Measurements from ENCODE around the gene DHRS3.
"Not testable (repeated sequence)": the region's sequence is repeated elsewhere in the genome, so short reads cannot be mapped to it uniquely, and the experiment has no call there.

DHRS3 gene

DNA sequence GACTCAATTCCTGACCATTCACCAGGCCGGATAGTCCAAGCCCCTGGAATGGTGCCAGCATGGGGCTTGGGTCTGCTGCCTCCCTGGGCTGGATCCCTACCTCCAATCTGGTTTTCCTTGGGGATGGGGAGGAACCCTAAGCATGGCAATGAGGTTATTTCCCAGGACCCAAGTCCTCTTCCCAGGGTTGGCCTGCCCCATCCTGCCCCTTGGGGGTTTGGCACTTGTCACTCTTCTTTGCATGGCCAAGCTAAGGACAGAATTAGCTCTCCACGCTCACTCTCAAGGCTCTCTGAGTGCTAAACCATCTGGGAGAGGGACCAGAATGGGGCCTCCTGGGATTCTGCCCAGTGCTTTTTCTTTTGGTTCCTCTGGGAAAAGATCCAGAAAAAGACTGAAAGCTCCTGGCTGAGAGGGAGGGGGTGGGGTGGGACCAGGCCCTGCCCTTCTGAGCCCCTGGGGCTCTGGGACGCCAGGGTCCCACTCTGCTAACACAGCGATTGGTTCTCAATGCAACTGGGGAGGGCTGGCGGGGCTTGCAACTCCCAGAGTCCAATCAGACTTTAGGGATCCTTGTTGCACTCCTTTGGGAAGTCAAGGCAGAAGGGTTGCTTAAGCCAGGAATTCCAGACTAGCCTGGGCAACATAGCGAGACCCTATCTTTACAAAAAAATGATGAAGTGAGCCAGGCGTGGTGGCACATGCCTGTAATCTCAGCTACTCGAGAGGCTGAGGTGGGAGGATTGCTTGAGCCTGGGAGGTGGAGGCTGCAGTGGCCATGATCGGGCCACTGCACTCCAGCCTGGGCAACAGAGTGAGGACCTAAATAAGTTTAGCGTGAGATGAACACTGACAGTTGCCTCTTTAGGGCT, 52.7 kb downstream of the DHRS3 start:
- no peak overlapping the region for H3K4me3 ChIP-seq (ENCODE audit: low read length)
- DNase-seq (ENCODE audit: low read depth, low spot score) = no peak

DNA sequence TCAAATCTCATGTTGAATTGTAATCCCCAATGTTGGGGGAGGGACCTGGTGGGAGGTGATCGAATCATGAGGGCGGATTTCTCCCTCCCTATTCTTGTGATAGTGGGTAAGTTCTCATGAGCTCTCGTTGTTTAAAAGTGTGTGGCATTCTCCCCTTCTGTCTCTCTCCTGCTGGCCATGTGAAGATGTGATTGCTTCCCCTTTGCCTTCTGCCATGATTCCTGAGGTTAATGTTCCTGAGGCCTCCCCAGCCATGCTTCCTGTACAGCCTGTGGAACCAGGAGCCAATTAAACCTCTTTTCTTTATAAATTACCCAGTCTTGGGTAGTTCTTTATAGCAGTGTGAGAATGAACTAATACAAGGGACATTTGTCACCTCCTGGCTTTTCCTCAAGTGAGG, 53.8 kb downstream of the DHRS3 start:
- DNase-seq (ENCODE audit: low read depth, low spot score); H3K4me3 ChIP-seq (ENCODE audit: low read length): not testable (repeated sequence)

DNA sequence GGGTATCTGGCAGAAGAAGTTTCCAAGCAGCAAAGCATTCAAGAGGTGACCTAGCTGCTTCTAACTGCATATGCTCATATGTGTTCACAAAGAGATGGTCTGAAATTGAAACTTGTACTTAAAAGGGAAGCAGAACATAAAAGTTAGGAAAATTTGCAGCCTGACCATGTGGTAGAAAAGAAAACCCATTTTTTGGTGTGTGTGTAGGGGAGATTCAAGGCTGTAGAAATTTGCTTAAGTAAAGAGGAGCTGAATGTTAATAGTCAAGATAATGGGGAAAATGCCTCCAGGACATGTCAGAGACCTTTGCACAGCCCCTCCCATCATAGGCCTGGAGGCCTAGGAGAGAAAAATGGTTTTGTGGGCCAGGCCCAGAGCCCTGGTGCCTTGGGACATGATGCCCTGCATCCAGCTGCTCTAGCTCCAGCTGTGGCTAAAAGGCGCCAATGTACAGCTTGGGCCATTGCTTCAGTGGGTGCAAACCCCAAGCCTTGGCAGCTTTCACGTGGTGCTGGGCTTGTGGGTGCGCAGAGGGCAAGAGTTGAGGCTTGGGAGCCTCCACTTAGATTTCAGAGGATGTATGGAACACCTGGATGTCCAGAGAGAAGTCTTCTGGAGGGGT, 54.9 kb downstream of the DHRS3 start:
- DNase-seq (ENCODE audit: low read depth, low spot score) = no peak
- H3K4me3 ChIP-seq (ENCODE audit: low read length) = no peak overlapping the region

DNA sequence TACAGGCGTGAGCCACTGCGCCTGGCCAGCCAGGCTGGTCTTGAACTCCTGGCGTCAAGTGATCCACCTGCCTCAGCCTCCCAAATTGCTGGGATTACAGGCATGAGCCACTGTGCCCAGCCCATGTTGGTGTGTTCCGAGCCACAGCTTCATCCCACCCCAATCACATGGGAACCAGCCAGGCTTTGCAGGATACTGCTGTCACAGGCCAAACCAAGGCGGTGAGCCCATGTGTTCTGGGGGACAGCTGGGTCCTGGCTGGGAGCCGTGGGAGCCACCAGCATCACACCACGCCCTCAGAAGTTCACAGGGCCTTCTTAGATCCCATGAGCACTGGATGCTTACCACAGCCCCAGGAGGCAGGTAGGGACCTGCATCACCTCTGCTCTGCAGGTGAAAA, 56.9 kb downstream of the DHRS3 start:
- no peak overlapping the region for H3K4me3 ChIP-seq (ENCODE audit: low read length)
- DNase-seq (ENCODE audit: low read depth, low spot score) = no peak

DNA sequence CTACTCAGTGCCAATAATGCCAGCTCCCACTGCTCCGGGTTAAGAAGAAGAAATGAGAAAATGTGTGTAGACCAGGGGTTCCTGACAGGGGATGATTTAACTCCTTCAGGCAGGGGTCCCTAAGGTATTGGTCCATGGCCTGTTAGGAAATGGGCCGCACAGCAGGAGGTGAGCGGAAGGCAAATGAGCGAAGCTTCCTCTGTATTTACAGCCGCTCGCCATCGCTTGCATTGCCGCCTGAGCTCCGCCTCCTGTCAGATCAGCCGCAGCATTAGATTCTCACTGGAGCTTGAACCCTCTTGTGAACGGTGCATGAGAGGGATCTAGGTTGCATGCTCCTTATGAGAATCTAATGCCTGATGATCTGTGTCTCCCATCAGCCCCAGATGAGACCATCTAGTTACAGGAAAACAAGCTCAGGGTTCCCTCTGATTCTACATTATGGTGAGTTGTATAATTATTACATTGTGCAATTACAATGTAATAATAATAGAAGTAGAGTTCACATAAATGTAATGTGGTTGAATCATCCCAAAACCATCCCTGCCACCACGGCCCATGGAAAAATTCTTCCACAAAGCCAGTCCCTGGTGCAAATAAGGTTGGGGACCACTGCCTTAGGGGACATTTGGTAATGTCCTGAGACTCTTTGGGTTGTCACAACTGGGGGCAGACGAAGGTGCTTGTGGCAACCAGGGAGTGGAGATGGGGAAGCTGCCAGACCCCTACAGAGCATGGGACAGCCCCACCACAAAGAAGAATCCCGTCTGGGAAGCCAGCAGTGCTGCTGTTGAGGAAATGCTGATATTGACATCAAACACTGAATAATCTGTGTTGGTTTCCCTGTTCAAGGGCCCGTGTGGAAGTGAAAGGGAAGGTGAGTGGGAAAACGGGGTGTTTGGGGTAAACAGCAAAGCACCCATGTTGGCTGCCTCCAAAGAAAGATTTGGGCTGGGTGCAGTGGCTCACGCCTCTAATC, 60.8 kb downstream of the DHRS3 start:
- H3K4me3 ChIP-seq (ENCODE audit: low read length) = no peak overlapping the region
- no peak for DNase-seq (ENCODE audit: low read depth, low spot score)

DNA sequence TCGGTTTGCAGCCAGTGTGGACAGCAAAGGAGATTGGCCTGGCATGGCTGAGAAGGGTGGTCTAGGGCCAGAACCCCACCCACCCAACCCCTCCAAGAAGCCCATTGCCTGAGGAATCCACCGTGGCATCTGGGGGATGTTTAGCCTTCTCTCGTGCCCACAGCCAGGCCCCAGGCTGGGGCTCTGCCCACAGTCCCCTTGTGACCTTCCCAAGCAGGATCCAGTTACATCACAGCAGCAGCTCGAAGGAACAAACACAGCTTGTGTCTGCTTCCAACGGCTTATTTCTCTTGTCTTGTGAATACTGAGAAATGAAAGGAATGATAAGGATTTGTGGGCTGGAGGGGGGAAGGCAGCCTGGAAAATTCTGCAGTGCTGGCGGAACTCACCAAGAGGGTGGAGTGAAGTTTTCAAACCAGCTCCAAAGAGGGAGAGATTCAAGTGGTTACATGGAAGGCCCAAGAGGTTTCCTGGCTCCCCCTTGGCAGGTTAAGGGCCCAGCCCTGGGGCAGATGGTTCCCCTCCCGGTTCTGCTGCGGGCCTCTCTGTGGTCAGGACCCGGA, 61.6 kb downstream of the DHRS3 start:
- no peak for DNase-seq (ENCODE audit: low read depth, low spot score)
- no peak overlapping the region for H3K4me3 ChIP-seq (ENCODE audit: low read length)

DNA sequence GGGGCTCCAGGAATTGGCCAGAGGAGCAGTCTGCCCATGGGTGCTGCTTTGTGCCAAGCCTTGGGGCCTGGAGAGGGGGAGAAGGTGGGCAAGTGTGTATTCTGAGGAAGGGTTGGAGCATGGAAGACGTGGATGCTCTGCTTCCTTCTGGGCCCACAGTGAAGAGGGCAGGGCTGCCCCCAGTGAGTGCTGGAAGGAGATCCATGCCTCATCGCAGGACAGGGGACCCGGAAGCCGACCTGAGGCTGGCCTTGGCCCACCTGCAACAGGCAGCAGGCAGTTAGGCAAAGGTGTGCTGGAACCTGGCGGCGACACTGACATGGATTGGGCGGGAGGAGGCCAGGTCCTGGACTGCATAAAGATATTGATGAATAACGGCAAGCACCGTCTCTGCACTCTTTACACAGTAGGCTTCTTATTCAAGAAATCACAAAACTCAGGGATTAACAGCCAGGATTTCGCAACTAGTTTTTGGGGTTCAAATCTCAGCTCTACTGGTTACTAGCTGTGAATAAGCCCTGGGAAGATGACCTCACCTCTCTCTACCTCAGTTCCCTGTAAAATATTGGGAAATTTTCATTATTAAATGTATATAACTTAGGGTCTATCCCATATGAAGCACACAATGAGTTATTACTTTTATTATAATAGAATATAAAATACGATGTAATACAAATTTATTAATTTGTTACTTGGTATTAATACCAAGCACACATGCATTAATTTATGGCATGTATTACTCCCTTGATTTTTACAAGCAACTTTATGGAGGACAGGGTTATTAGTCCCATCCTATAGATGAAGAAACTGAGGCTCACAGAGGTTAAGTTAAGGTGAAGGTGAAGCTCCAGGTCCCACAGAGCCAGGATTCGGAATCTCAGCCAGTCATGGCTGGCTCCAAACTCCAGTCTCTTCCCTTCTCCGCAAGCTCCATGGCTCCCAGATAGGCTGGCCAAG, 62.3 kb downstream of the DHRS3 start:
- no peak for DNase-seq (ENCODE audit: low read depth, low spot score)
- H3K4me3 ChIP-seq (ENCODE audit: low read length) = no peak overlapping the region

DNA sequence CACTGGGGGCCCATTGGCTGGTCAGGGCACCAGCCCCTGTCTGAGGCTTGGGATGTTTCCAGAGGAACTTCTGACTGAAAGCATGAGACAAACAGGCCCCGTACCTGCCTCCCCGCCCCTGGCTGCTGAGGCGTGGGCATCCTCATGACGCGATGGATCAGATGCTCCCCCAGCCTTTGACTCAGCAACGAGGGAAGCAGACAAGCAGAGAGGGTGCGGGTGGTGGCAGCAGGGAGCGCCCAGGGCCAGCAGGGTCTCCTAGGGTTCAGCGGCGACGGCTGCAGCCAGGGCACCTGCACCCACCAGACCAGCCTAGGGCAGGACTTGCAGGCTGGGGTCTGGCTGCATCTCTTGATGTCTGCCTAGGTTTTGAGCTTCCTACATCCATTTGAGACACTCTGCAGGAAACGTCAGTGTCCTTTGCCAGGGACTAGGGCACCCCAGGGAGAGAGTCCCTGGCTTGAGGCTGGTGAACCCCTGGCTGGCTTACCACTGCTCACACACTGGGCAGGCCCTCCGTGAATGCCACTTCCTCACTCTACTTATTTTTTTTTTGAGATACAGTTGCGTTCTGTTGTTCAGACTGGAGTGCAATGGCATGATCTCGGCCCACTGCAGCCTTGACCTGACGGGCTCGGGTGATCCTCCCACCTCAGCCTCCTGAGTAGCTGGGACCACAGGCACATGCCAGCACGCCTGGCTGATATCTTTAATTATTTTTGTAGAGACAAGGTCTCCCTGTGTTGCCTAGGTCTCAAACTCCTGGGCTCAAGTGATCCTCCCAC, 63.3 kb downstream of the DHRS3 start:
- DNase-seq (ENCODE audit: low read depth, low spot score) = no peak
- no peak overlapping the region for H3K4me3 ChIP-seq (ENCODE audit: low read length)

DNA sequence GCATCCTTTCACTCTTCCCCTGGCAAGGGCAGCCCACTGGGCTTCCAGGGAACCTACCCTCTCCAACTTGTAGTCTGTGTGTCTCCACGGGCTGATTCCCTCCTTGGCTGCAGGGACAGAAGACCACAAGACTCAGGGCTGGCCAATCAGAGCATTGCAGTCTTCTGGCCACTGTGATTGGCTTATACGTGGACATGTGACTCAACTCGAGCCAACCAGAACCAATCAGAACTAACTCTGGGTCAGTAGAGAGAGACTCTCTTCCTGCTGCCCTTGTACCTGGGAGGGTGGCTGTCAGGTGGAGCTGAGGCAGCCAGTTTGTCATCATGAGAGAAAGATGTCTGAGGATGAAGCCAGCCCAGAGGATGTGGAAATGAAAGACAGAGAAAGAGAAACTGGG, 64.0 kb downstream of the DHRS3 start:
- peak; percentile 27 for DNase-seq (ENCODE audit: low read depth, low spot score)
- H3K4me3 ChIP-seq (ENCODE audit: low read length) = no peak overlapping the region

DNA sequence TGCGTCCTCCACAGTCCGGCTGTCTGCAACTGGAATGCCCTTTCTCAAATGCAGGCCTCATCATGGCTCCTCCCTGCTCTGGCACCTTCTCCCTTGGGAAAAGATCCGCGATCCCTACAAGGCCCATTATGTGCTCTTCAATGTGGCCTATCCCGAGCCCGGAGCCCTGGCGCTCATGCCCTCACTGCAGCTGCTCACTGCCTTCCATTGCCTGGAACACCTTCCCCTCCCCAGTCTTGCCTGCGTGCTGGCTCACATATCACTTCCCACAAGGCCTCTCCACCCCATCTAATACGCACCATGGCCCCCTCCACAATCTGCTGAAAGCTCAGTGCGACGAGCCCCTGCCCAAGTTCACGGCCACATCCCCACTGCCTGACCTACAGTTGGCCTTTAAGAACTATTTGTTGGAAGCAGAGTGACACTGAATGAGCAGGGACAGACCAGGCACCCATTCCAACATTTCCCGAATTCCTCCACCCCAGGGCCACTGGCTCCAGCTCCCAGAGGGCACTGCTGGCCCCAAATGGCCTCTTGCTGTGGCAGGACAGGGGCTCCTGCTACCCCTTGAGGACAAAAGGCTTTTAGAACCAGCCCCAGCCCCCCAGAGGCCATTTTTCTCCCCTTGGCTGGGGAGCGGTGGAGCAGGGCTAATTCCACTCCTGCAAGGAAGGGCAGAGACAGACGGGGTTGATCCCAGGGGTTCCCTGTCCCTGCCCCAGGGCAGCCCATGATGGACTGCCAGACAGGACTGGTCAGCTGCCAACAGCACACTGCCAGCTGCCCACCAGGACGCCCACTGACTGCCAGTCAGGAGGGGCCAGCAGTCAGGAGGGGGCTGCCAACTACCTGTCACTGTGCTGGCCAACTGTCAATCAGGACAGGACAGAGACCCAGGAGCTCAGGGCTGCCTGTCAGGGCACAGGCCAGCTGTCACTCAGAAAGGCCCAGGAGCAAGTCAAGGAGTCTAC, 64.8 kb downstream of the DHRS3 start:
- no peak for DNase-seq (ENCODE audit: low read depth, low spot score)
- no peak overlapping the region for H3K4me3 ChIP-seq (ENCODE audit: low read length)

DNA sequence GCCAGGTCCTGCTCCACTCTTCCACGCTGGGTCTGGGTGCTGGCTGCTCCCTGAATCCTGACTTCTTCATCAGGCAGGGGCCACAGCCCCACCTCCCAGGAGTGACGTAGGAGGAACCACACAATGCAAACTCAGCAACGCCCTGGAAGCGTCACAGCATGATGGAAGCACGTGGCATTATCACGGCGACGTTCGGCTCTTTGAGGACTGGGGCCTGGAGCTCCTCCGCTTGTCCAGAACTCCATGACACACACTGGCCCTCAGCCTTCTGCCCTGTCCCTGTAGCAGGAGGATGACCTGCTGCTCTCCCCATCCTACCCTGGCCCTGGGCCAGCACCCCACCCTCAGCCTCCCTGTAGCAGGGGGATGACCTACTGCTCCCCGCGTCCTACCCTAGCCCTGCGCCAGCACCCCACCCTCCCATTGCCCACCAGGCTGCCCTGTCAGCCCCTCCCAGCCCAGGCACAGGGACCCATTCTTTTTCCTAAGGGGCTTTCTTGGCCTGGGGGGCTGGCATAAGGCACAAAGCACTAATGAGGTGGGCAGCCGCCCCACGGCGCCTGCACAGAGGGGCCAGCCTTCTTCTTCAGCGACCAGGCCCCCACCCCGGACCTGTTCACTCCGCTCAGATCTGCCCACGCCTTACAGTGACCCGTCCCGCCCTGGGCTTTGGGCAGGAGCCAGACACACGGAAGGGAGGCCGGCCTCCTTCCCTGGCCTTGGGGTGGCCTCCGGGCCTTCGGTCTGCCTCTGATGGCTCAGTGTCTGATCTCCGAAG, 65.7 kb downstream of the DHRS3 start:
- H3K4me3 ChIP-seq (ENCODE audit: low read length) = no peak overlapping the region
- no peak for DNase-seq (ENCODE audit: low read depth, low spot score)

DNA sequence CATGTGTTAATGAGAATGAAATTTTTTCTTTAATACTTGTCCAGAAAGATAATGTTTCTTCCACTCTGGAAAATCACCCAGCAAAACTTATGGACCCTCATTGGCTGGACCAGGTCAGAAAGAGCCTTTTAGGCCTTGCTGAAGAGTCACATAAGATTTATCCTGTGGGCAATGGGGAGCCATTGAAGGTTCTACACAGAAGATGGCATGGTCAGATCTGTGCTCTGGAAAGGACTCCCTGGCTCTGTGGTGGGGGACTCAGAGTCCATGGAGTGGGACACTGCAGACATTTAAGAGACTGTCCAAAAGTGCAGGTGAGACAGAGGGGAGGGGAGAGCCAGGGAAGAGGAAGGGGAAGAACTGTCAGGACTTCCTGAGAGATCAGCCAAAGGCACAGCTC, 66.4 kb downstream of the DHRS3 start:
- no peak for DNase-seq (ENCODE audit: low read depth, low spot score)
- no peak overlapping the region for H3K4me3 ChIP-seq (ENCODE audit: low read length)

DNA sequence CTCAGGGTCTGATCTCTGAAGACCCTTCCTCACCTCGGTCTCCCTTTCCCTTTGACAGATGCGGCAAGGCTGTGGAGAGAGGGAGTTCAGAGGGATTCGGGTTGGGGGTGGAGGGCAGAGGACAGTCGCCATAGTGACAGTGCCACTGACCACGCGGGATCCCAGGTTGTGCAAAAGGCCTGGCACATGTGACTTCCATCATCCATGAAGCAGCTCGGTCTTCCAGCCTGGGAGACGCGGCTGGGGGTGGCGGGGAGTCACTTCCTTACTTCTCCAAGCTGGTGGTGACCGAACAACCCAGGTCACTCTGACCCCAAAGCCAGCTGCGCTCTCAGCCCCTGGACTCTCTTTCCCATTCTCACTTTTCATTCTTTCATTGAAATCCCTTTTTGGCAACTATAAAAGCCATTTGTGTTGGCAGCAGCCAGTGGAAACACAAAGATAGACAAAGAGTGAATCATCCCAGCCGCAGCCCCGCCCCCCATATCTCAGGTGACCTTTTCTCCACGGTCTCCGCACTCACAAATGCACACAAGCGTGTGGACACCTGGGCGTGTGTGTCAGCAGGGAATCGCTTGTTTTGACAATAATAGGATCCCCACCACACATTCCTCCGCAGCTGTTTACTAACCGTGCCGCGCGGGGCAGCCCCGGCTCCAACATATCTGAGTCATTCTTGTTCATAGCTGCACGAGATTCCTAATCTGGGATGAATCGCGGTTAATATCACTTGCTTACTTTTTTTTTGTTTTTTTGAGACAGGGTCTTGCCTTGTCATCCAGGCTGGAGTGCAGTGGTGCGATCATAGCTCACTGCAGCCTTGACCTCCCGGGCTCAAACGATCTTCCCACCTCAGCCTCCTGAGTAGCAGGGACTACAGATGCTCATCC, 68.3 kb downstream of the DHRS3 start:
- H3K4me3 ChIP-seq (ENCODE audit: low read length) = no peak overlapping the region
- no peak for DNase-seq (ENCODE audit: low read depth, low spot score)

DNA sequence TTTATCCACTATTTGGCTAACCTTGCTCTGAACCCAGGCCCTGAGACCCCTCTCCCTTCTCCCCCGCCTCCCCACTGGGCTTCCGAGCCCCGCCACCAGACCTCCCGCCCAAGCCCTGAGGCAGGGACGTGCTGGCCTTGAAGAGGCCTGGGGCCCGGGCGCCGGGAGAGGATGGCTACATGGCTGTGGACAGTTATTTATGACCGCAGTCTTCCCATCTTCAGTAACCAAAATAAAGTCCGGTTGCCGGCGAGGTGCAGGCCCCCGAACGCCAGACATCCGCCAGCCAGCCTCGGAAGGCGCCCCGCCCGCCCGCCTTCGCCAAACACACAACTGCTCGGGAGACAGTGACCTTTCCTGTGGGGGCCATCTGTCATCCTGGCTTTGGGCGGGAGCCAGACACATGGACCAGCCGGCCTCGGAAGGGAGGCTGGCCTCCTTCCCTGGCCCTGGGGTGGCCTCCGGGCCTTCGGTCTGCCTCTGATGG, 69.0 kb downstream of the DHRS3 start:
- no peak overlapping the region for H3K4me3 ChIP-seq (ENCODE audit: low read length)
- DNase-seq (ENCODE audit: low read depth, low spot score) = no peak
